GM18858 (cell line): ENCODE results near the gene DACT2.
"Not testable (repeated sequence)": the region's sequence is repeated elsewhere in the genome, so short reads cannot be mapped to it uniquely, and the experiment has no call there.

Experiments
- ATAC-seq: cut with Tn5 transposase; IDR thresholded peaks from one replicate; pipeline ENCODE4 v1.9.1; 2021; ENCODE audit not compliant: unreplicated experiment

Gene DACT2

DNA sequence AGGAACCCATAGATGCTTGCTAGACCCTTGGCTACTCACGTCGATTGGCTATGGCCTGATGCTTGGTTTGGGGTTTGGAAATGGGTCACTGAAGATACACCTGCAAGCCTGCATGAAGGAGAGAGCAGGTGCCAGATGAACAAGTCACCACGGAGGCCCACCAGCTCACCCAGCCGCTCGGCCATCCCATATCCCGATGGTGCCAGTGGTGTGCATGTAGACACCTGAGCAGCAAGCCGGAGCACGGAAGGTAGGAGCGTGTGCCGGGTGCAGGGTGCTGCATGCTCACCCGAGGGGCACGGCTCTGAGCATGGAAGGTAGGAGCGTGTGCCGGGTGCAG, 35.9 kb downstream of the DACT2 start:
- no peak for ATAC-seq

DNA sequence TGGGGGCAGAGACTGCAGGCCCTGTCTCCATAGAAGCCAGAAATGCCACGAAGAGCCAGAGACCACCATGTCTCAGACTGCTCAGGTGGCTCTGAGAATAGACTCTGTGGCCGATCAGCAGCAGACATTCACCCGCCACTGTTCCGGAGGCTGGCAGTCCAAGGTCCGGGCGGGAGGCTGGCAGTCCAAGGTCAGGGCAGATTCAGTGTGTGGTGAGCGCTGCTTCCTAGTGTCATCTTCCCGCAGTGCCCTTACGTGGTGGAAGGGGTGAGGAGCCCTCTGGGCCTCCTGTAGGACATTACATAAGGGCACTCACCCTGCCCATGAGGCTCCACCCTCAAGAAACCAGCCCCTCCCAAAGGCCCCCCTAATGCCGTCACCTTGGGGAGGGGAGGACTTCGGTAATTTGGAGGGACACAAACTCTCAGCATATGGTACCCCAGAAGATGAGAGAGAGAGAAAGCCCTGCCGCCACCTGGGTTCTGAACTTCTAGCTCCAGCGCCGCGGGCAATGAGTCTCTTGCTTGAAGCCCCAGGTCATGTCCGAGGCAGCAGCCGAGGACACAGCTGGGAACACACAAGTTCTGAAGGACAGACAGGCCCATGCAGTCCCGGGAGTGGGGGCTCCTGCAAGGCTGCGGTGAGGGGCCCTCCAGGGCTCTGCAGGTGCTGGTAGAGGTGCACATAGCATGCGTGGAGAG, 36.4 kb downstream of the DACT2 start:
- ATAC-seq: no peak

DNA sequence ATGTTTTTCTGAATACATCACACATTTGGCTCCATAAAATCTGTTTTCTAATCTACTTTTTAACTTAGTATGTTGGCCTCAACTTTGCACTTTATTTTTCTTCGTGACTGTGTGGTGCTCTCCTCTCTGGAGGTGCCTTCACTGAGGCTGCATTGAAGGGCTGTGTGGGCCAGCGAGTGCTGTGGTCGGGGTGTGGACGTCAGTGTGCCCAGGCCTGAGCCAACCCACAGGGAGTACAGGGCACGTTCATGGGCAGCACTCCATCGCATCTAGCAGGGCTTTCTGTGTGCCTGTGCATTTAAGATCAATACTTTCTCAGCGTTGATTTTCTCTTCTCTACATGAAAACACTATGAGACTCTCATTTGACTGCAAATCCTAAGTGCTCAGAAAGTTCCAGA, 37.8 kb downstream of the DACT2 start:
- ATAC-seq: no peak

DNA sequence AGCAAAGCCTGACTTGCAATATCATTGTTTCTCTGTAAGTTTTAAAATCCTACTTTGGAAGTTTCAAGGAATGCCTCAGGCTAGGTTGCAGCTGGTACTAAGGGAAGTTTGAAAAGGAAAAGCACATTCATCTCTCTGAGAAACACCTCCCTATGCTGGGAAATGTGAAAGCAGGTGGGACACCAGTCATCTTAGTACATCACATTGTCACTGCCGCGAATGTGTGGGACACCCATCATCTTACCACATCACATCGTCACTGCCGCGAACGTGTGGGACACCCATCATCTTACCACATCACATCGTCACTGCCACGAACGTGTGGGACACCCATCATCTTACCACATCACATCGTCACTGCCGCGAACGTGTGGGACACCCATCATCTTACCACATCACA, 38.3 kb downstream of the DACT2 start:
- not testable (repeated sequence) for ATAC-seq

DNA sequence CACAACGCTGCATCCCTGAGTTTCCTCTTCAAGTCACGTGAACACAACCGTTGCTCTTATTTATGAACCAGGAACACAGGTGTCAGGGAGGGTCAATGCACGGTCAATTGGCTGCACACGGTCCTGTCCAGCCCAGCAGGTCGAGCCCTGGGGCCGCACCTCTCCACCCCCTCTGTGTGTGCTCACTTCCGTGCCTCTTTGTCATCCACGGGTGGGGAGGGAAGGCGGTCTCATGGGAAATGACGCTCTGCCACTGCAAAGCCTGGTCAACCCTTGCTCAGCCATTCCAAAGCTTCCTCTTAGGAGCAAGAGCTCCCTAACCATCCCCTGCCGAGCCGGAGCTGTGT, 38.7 kb downstream of the DACT2 start:
- no peak for ATAC-seq

GRCh38 chr6:168280020-168280898, 39.3 kb downstream of the DACT2 start:
- ATAC-seq: no peak

GRCh38 chr6:168279403-168279935, 40.1 kb downstream of the DACT2 start:
- ATAC-seq: no peak

DNA sequence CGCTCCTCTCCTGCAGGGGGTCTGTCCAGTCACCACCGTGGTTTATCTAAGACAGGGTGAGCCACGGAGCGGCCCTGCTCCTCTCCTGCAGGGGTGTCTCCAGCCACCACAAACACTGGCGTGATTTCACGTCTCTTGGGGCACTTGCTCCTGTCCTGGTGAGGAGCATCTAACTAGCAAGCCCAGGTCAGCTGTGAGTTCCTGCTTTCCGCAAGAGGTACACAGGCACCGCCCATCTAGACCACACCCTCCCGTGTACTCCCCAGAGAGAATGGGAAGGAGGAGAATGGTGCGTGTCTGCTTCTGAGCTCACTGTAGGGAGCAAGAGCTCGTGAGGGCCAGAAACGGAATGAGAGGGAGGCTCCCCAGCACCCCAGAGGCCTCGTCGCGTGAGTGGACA, 40.7 kb downstream of the DACT2 start:
- no peak for ATAC-seq

- ATAC-seq: no peak
Measured at GRCh38 chr6:168277274-168277669, 42.3 kb downstream of the DACT2 start.

GRCh38 chr6:168276576-168277273, 42.9 kb downstream of the DACT2 start:
- no peak for ATAC-seq

- no peak for ATAC-seq
Measured at GRCh38 chr6:168275168-168275567, 44.4 kb downstream of the DACT2 start.

DNA sequence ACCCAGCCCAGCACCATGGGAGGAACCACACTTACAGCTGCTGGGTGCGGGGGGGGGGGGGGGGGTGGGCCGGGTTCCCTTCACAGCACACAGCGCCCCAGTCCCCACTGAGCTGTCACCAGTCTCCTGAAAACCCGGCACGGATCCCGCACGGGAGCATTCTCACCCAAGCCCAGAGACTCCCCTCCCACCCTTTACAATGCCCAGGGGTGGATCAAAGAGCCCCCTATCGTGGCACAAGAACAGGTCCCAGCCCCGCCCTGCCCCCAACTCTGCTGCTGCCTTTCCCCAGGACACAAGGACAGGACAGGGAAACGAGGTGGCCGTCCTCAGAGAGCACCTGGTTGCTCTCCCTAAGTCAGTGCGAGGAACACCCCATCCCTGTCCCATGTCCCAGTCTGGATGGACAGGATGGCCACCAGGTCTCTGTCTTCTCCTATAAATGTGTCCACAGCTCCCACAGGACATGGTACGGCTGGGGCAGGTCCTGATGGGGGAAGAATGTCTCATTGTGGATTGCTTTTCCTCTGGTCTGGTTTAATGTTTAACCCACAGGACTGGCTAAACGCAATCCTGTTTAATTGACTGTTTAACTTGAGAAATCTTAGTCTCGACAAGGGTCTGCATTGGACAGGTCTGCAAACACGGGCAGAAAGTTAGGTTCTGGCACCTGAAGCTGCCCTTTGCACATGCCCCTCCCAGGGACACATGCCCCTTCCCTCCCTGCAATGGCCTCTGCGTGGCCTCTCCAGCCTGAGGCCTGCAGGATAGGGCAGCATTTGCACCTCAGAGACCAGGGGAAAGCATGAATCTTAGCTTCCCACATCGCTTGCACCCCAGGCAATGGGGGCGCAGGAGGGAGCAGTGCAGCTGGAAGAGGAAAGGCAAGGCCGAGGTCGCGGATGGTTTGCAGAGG, 45.3 kb downstream of the DACT2 start:
- ATAC-seq: no peak

DNA sequence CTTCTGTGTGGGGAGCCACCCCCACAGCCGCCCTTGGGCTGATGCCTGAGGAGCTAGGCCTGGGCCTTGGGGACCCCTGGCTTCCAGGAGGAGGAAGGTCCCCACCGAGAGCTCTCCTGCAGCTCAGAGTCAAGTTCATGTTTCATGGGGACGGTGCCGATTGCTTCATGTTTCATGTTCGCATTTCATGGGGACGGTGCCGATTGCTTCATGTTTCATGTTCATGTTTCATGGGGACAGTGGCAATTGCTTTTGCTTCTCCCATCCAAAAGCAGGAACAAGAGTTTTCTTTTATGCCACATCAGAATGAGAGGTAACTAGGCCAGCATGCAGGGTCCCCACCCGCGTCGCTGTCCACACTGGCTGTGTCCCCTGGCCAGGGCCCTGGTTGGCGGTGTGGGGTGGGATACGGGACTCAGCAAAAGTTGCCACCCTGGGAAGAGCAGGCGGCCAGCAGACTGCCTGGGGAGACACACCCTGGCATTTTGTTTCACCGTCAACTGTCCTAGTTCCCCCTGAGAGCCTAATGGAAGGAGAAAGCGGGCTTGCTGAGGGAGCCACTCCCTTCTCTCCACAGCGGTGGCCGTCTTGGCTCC, 46.0 kb downstream of the DACT2 start:
- no peak for ATAC-seq

- no peak for ATAC-seq
Measured at GRCh38 chr6:168272415-168273325, 46.9 kb downstream of the DACT2 start.

- no peak for ATAC-seq
Measured at GRCh38 chr6:168270274-168271172, 49.1 kb downstream of the DACT2 start.

DNA sequence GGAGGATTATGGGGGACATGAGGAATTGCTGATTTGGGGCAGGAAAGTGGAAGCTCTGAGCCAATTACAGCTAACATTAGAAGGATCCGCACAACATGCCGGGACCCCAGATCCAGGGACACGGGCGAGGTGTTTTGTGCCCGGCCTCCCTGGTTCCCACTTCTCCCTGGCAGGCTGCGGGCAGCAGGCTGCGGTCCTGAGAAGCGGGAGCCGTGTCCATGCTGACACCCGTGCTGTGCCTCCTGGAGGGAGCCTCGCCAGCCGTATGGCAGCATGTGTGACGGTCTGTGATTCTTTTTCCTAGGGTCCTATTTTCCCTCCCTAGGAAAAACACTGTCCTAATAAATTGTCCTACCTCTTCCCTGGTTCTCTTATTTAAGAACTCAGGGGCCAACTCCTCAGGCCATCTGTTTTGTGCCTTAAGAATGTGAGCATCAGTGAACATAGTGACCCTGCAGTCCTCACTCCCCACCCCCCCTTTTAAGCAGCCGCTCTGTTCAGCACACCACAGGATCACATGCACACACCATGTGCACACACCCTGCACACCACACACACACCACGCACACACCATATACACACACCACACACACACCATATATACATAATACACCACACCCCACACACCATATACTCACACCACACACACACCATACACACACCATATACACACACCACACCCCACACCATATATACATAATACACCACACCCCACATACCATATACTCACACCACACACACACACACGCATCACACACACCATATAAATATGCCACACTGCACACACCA, 49.9 kb downstream of the DACT2 start:
- ATAC-seq: no peak

- no peak for ATAC-seq
Measured at GRCh38 chr6:168268755-168269154, 50.8 kb downstream of the DACT2 start.
